SK-N-SH (cell line): ENCODE results near the gene LONRF3. TPM values are rescaled to one million over a fixed set of nuclear protein-coding genes. Genes with fewer than 3 reads are reported as not detected.

Source experiments
- CTCF ChIA-PET: fragments of 300-600, 350-600 bp; formaldehyde crosslinking; extraction: SDS; loops from one replicate; lab custom pipeline; 2021; lab: Yijun Ruan, JAX
- POLR2A ChIA-PET: fragments of 350-600 bp; sonication (Branson Sonifier 250); formaldehyde crosslinking; extraction: SDS; loops from one replicate; lab custom pipeline; 2020; ENCODE audit warnings: antibody characterized with exemption, inconsistent platforms; lab: Yijun Ruan, JAX
- DNase-seq: peaks from one replicate; pipeline ENCODE4 v3.0.0; 2012
- H2AFZ ChIP-seq: fragments of 200-600 bp; sonication (generic); 2 replicates; pipeline ENCODE4 v1.8.1; 2016; ENCODE audit warnings: antibody characterized with exemption, mild to moderate bottlenecking, low read depth
- H3F3A ChIP-seq: fragments of 200-600 bp; sonication (generic); replicated peaks from 2 replicates; pipeline ENCODE3; 2016; ENCODE audit warnings: antibody characterized with exemption, mild to moderate bottlenecking; ENCODE audit not compliant: insufficient read depth
- H3K27ac ChIP-seq, 2 experiments: fragments of 200-500 bp in 1 of 2; fragments of 200-600 bp in 1 of 2; sonication (Bioruptor generic) in 1 of 2; sonication (generic), shearing (Covaris generic) in 1 of 2; 2 replicates each; pipeline versions ENCODE4 v1.5.1 to v1.6.1; 2014 to 2016; ENCODE audit warnings: low read depth in 2 of 2, inconsistent platforms in 1 of 2, low read length in 1 of 2, mild to moderate bottlenecking in 1 of 2, mixed read lengths in 1 of 2
- H3K27me3 ChIP-seq: fragments of 200-600 bp; sonication (generic), shearing (Covaris generic); 2 replicates; pipeline ENCODE4 v1.6.1; 2016; ENCODE audit warnings: mixed run types; ENCODE audit not compliant: insufficient read depth
- H3K36me3 ChIP-seq, 2 experiments: fragments of 200-500 bp in 1 of 2; fragments of 200-600 bp in 1 of 2; sonication (Bioruptor generic) in 1 of 2; sonication (generic) in 1 of 2; replicated peaks in 1 of 2; 2 replicates each; pipeline versions ENCODE3 to v1.5.1; 2014 to 2016; ENCODE audit warnings: low read length in 1 of 2, mild to moderate bottlenecking in 1 of 2; ENCODE audit not compliant: insufficient read depth in 2 of 2, control insufficient read depth in 1 of 2
- H3K4me1 ChIP-seq, 2 experiments: fragments of 200-500 bp in 1 of 2; fragments of 200-600 bp in 1 of 2; sonication (Bioruptor generic) in 1 of 2; sonication (generic), shearing (Covaris generic) in 1 of 2; 2 replicates each; pipeline versions ENCODE4 v1.5.1 to v1.6.1; 2014 to 2016; ENCODE audit warnings: low read depth in 1 of 2, low read length in 1 of 2, mixed run types in 1 of 2; ENCODE audit not compliant: insufficient read depth in 2 of 2, control insufficient read depth in 1 of 2
- H3K4me2 ChIP-seq: fragments of 200-600 bp; sonication (generic), shearing (Covaris generic); 2 replicates; pipeline ENCODE4 v1.6.1; 2017; ENCODE audit warnings: mixed run types
- H3K4me3 ChIP-seq, 2 experiments: fragments of 200-500 bp in 1 of 2; fragments of 200-600 bp in 1 of 2; sonication (Bioruptor generic) in 1 of 2; sonication (generic), shearing (Covaris generic) in 1 of 2; 2 replicates each; pipeline versions ENCODE4 v1.5.1 to v1.8.1; 2014 to 2016; ENCODE audit warnings: low read depth in 2 of 2, inconsistent platforms in 1 of 2, low read length in 1 of 2, mild to moderate bottlenecking in 1 of 2, mixed read lengths in 1 of 2, moderate library complexity in 1 of 2
- H3K79me2 ChIP-seq: fragments of 200-600 bp; sonication (generic); 2 replicates; pipeline ENCODE4 v1.8.1; 2017; ENCODE audit warnings: mild to moderate bottlenecking; ENCODE audit not compliant: insufficient read depth
- H3K9ac ChIP-seq: fragments of 200-600 bp; sonication (generic); 2 replicates; pipeline ENCODE4 v1.6.1; 2017; ENCODE audit warnings: mixed run types
- H3K9me2 ChIP-seq: fragments of 200-600 bp; sonication (generic); 2 replicates; pipeline ENCODE4 v1.6.1; 2017; ENCODE audit warnings: mixed run types
- H3K9me3 ChIP-seq: fragments of 200-600 bp; sonication (generic); 2 replicates; pipeline ENCODE4 v1.6.1; 2017; ENCODE audit warnings: mixed run types, mild to moderate bottlenecking, moderate library complexity
- H4K20me1 ChIP-seq: fragments of 200-600 bp; sonication (generic); 2 replicates; pipeline ENCODE4 v1.6.1; 2017; ENCODE audit warnings: mild to moderate bottlenecking, mixed run types; ENCODE audit not compliant: insufficient read depth
- CHD2 ChIP-seq: fragments of 150-350 bp; IDR thresholded peaks from 2 replicates; pipeline ENCODE4 v1.6.1; 2018; ENCODE audit warnings: low read length; ENCODE audit not compliant: partially characterized antibody
- ELF1 ChIP-seq: IDR thresholded peaks from 2 replicates; pipeline ENCODE4 v1.4.0; 2012
- EZH2phosphoT487 ChIP-seq: fragments of 200-600 bp; sonication (generic); IDR thresholded peaks from 2 replicates; pipeline ENCODE4 v1.6.1; 2017; ENCODE audit warnings: low read depth, mixed run types, mild to moderate bottlenecking, antibody characterized with exemption, moderate library complexity, borderline replicate concordance
- GABPA ChIP-seq: IDR thresholded peaks from 2 replicates; pipeline ENCODE4 v1.4.0; 2012; ENCODE audit warnings: low read depth, mild to moderate bottlenecking
- GATA2 ChIP-seq: sonication (generic); formaldehyde crosslinking; IDR thresholded peaks from 2 replicates; pipeline ENCODE4 v1.5.0; 2020; ENCODE audit warnings: mild to moderate bottlenecking, missing genetic modification reagents
- MEF2A ChIP-seq: IDR thresholded peaks from 2 replicates; pipeline ENCODE4 v1.4.0; 2012; ENCODE audit warnings: low read depth, borderline replicate concordance
- NFIC ChIP-seq: IDR thresholded peaks from 2 replicates; pipeline ENCODE4 v1.4.0; 2012; ENCODE audit warnings: borderline replicate concordance
- RAD21 ChIP-seq: IDR thresholded peaks from 2 replicates; pipeline ENCODE4 v1.6.1; 2012; ENCODE audit warnings: mild to moderate bottlenecking, low read length
- RFX5 ChIP-seq: IDR thresholded peaks from 2 replicates; pipeline ENCODE4 v1.6.1; 2012; ENCODE audit warnings: mild to moderate bottlenecking, improper control_type of control experiment, low read length
- SIN3A ChIP-seq: IDR thresholded peaks from 2 replicates; pipeline ENCODE4 v1.6.1; 2012; ENCODE audit warnings: low read depth, mild to moderate bottlenecking, low read length, moderate library complexity, borderline replicate concordance
- TCF12 ChIP-seq: IDR thresholded peaks from 2 replicates; pipeline ENCODE4 v1.4.0; 2012
- WGBS: methylation state at CpG from one replicate; pipeline ENCODE4 v1.1.6; 2017; ENCODE audit warnings: low lambda C conversion rate; 5-methylcytosine and 5-hydroxymethylcytosine counted together
- polyA plus RNA-seq, 3 experiments: library from polyadenylated mRNA; depleted of rRNA; stranded (reverse); fragments of >200 nt; gene quantifications; 2 replicates each; pipeline ENCODE4 v1.2.3, GENCODE V29; 2012
- TF ChIP-seq, protein P1 (sequence below): fragments of 200-600 bp; sonication (generic); IDR thresholded peaks from 2 replicates; pipeline ENCODE4 v1.6.1; 2017; ENCODE audit warnings: antibody characterized with exemption, mild to moderate bottlenecking, moderate library complexity
- TF ChIP-seq, protein P2 (sequence below): fragments of 150-350 bp; IDR thresholded peaks from 2 replicates; pipeline ENCODE4 v1.6.1; 2017; ENCODE audit warnings: antibody characterized with exemption, low read length, low read depth, borderline replicate concordance

LONRF3 gene
- polyA plus RNA-seq, 1 of the 3 experiments (the other 2 are of a cell fraction): 0.07 TPM

DNA sequence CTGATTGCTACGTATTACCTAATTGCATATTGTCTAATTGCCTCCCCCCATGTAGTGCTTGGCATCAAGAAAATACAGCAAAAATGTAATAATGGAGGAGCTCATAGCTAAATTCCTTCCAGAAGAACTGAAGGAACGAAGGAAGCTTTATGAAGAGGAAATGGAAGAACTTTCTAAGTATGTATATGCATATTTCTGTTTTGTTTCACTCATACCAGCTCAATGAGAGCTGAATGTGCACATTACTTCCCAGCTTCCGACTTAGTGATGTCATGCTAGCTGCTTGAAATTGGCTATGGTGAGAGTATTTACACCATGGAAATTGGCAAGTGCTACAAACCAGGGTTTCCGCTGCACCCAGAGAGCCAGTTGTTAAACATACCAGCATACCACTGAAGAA lies 34.7 kb downstream of the LONRF3 start:
- H3K27ac ChIP-seq: no peak overlapping the region
- no peak overlapping the region for H2AFZ ChIP-seq
- H3K79me2 ChIP-seq: no peaks in the 10 kb centered on the region
- H3K9ac ChIP-seq: no peak overlapping the region
- no peaks in the 10 kb centered on the region for H3K27me3 ChIP-seq
- no peaks in the 10 kb centered on the region for H3K9me3 ChIP-seq
- no peaks in the 10 kb centered on the region for H3F3A ChIP-seq
- TF ChIP-seq RFX5 (no peak), RAD21 (no peak), SIN3A (no peak), CHD2 (no peak), TCF12 (no peak), ELF1 (no peak), GATA2 (no peak), EZH2phosphoT487 (no peak), NFIC (no peak), MEF2A (no peak)
- TF ChIP-seq, protein P1, sequence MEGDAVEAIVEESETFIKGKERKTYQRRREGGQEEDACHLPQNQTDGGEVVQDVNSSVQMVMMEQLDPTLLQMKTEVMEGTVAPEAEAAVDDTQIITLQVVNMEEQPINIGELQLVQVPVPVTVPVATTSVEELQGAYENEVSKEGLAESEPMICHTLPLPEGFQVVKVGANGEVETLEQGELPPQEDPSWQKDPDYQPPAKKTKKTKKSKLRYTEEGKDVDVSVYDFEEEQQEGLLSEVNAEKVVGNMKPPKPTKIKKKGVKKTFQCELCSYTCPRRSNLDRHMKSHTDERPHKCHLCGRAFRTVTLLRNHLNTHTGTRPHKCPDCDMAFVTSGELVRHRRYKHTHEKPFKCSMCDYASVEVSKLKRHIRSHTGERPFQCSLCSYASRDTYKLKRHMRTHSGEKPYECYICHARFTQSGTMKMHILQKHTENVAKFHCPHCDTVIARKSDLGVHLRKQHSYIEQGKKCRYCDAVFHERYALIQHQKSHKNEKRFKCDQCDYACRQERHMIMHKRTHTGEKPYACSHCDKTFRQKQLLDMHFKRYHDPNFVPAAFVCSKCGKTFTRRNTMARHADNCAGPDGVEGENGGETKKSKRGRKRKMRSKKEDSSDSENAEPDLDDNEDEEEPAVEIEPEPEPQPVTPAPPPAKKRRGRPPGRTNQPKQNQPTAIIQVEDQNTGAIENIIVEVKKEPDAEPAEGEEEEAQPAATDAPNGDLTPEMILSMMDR: no peak
- TF ChIP-seq, protein P2, sequence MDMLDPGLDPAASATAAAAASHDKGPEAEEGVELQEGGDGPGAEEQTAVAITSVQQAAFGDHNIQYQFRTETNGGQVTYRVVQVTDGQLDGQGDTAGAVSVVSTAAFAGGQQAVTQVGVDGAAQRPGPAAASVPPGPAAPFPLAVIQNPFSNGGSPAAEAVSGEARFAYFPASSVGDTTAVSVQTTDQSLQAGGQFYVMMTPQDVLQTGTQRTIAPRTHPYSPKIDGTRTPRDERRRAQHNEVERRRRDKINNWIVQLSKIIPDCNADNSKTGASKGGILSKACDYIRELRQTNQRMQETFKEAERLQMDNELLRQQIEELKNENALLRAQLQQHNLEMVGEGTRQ: no peak
- ChIA-PET CTCF (interaction anchor here (0.6 to 3.4 kb wide), 7 partner anchors 8 to 664 kb away, joined by 3 to 11 read pairs (median 3); no protein-coding TSS in a partner anchor), POLR2A (no interaction called here)
- no peak for DNase-seq
- no peak overlapping the region for H3K4me2 ChIP-seq
- H3K36me3 ChIP-seq: no peaks in the 10 kb centered on the region
- no peaks in the 10 kb centered on the region for H3K9me2 ChIP-seq
- H3K4me3 ChIP-seq: no peak overlapping the region
- WGBS: 31% methylated on average over 4 of the region's 4 CpGs
- H4K20me1 ChIP-seq: no peaks in the 10 kb centered on the region
- H3K4me1 ChIP-seq: no peaks in the 10 kb centered on the region

DNA sequence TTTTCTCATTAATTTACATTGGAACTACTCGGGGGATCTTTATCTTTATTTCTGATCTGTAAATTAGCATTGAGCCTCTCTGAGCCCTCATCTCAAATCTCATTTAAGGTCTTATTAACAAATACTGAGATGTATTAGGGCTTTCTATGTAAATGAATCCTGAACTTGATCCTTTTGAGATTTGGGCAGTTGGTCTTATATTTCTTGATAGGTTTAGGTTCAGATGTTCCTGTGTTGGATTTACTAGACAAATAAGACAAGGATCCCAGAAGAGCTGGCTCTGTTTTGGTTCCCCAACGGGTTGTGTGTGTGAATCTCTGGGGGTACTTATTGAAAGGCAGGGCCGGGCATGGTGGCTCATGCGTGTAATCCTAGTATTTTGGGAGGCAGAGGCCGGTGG lies 36.1 kb downstream of the LONRF3 start:
- Histone ChIP-seq H2AFZ (no peak overlapping the region), H3K9me3 (no peaks in the 10 kb centered on the region), H4K20me1 (no peaks in the 10 kb centered on the region), H3K4me1 (no peaks in the 10 kb centered on the region), H3K27ac (no peak overlapping the region), H3F3A (no peaks in the 10 kb centered on the region), H3K4me2 (no peak overlapping the region), H3K9ac (no peak overlapping the region), H3K27me3 (no peaks in the 10 kb centered on the region), H3K79me2 (no peaks in the 10 kb centered on the region), H3K4me3 (no peak overlapping the region), H3K36me3 (no peaks in the 10 kb centered on the region), H3K9me2 (no peaks in the 10 kb centered on the region)
- 22% methylated on average over 5 of the region's 5 CpGs for WGBS
- POLR2A ChIA-PET: no interaction called here
- no peak for DNase-seq
- no peak for TF ChIP-seq GABPA
- no peak for TF ChIP-seq EZH2phosphoT487
- CTCF ChIA-PET: no interaction called here
